Stimulated activated CD8-positive, alpha-beta memory T cell treated with anti-CD3 and anti-CD28 coated beads, Interleukin-7, amount 100 ng/mL, for 48 hours (primary cell): ENCODE data around the gene APOL1.
"Not testable (repeated sequence)": the region's sequence is repeated elsewhere in the genome, so short reads cannot be mapped to it uniquely, and the experiment has no call there.

ENCODE experiments used
- DNase-seq, 2 donors: peaks; one replicate each; pipeline ENCODE4 v3.0.0-alpha.2; 2020; ENCODE audit warnings: low read depth in 1 of 2; ENCODE audit errors: extremely low read depth in 1 of 2

The APOL1 gene, protein sequence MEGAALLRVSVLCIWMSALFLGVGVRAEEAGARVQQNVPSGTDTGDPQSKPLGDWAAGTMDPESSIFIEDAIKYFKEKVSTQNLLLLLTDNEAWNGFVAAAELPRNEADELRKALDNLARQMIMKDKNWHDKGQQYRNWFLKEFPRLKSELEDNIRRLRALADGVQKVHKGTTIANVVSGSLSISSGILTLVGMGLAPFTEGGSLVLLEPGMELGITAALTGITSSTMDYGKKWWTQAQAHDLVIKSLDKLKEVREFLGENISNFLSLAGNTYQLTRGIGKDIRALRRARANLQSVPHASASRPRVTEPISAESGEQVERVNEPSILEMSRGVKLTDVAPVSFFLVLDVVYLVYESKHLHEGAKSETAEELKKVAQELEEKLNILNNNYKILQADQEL

GRCh38 chr22:36252754-36253522 lies at the start of gene APOL1:
Gene APOL1, plus strand, starts transcription at chr22:36253133. Its CDS starts 1,823 bp downstream, at chr22:36254956.
- peak in 1 of 2 donors; percentile 39 for DNase-seq

GRCh38 chr22:36203441-36203840 lies 49.5 kb upstream of the APOL1 start:
- DNase-seq, result not testable (repeated sequence)

DNA sequence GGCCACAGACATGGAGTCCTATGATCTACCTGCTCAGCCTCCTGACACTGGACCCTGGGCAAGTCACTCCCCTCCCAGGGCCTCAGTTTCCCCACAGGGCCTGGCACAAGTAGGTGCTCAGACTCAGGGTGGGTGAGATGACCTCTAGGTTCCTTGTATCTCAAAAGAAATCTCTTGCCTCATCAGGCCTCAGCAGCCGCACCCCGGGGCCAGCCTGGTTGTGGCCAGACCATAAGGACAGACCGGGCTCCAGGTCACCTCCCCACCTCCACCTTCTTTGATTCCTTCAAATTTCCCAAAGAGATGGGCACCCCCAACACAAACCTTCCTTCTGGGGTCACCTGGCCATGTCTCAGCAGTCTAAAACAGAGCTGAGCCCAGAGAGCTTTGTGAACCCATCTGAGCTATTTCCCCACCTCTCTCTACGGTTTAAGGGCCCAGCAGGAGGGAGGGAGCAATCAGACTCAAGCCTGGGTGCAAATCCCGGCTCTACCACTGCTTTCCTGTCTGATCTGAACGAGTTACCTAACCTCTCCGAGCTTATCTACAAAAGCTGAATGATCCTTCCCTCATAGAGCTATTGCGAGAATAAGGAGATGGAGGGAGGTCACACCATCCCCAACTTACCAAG lies 48.8 kb upstream of the APOL1 start:
- DNase-seq, result no peak

GRCh38 chr22:36204632-36205015 lies 48.3 kb upstream of the APOL1 start:
- DNase-seq, result no peak

- not testable (repeated sequence) for DNase-seq
Observed at GRCh38 chr22:36205573-36205972, 47.4 kb upstream of the APOL1 start.

DNA sequence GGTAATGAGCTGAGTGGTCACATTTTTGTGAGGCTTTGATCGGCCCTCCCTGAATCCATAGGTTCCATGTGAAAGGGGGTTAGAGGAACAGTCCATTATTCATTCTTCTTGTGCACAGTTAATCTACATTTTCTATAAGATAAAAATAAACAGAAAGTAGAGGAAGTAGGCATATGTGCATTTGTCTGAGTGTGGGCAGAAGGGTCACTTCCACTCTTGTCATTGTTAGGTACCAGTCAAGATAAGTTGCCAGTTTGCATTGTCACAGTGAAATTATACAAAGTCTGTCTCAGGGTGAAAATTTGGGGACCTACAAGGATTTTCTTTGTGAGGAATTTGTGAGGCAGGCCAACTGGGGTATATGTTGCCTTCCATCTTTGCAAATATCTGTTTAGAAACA lies 46.7 kb upstream of the APOL1 start:
- no peak for DNase-seq

GRCh38 chr22:36208162-36208765 lies 44.7 kb upstream of the APOL1 start:
- DNase-seq, result no peak

GRCh38 chr22:36208914-36209313 lies 44.0 kb upstream of the APOL1 start:
- DNase-seq, result no peak

GRCh38 chr22:36209488-36209908 lies 43.4 kb upstream of the APOL1 start:
- DNase-seq, result not testable (repeated sequence)

DNA sequence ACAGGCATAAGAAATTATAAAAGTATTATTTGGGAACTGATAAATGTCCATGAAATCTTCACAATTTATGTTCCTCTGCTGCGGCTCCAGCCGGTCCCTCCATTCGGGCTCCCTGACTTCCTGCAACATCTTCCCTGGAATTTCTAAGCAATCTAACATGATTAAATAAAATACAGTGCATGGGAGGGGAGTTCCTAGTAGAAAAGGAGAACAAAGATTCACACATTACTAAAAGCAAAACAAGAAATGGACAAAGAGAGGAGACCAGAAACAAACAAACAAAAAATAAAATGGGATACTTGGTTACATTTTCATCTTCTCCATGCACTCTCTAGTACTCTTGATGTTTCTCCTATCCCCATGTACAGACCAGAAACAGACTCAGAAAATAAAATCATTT lies 42.7 kb upstream of the APOL1 start:
- DNase-seq, result no peak

DNA sequence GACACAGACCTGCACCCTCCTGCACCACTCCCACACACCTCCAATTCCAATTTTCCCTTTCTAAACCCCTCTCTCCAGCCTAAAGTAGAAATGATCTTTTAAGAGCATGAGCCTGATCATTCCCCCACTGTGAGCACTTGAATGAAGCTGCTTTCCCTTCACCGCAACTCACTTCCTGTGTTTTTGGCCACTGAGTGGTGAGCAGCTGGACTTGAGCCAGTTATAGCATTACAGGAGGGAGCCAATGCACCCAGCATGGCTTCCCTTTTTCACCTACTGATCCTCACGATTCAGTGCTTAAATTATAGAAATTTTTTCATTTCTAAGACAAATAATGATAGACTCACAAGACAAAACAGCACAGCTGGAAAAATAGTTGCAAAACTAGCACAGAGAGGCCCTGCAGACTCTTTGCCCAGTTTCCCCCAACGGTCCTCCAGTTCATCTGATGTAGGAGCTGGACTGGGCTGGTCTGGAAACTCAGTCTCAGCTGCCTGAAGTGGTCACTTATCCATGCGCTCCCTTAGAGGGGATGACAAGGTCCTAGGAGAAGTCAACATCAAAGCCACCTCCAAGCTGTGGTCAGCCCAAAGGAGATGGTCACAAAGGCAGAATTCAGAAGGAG lies 41.6 kb upstream of the APOL1 start:
- DNase-seq, result no peak

- DNase-seq, result no peak
Observed at GRCh38 chr22:36212901-36213300, 40.0 kb upstream of the APOL1 start.

GRCh38 chr22:36213586-36213985 lies 39.3 kb upstream of the APOL1 start:
- no peak for DNase-seq

DNA sequence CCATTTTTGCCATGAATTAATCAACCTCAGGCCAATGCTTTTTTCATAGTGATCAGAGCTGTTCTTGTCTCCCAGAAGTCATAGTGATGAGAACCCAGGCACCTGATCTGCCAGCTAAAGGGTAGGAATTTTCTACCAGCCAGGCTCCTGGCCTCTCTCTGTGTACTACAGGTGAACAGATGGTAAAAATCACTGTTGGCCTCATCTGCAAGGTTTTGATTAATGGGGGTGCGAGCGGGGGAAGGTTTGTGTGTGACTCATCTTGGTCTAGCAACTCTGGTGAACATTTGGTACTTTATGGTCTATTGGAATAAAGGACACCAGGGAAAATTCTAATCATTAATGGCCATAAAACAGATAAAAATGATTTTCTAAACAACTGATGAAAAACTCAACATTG lies 37.0 kb upstream of the APOL1 start:
- no peak for DNase-seq

DNA sequence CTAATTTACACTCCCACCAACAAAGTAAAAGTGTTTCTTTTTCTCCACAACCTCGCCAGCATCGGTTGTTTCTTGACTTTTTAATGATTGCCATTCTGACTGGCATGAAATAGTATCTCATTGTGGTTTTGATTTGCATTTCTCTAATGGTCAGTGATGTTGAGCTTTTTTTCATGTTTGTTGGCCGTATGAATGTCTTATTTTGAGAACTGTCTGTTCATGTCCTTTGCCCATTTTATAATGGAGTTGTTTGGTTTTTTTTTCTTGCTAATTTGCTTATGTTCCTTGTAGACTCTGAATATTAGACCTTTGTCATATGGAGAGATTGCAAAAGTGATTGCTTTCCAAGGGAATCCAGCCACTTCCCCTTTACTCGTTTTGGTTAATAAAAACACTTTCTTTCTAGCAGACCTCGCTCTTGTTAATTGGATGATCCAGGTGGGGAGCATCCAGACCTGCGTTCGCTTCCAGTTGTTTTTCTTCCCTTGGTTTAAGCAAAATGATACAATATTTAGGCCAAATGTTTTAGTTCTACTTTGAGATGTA lies 34.2 kb upstream of the APOL1 start:
- no peak for DNase-seq

GRCh38 chr22:36220451-36220921 lies 32.4 kb upstream of the APOL1 start:
- DNase-seq, result no peak

DNA sequence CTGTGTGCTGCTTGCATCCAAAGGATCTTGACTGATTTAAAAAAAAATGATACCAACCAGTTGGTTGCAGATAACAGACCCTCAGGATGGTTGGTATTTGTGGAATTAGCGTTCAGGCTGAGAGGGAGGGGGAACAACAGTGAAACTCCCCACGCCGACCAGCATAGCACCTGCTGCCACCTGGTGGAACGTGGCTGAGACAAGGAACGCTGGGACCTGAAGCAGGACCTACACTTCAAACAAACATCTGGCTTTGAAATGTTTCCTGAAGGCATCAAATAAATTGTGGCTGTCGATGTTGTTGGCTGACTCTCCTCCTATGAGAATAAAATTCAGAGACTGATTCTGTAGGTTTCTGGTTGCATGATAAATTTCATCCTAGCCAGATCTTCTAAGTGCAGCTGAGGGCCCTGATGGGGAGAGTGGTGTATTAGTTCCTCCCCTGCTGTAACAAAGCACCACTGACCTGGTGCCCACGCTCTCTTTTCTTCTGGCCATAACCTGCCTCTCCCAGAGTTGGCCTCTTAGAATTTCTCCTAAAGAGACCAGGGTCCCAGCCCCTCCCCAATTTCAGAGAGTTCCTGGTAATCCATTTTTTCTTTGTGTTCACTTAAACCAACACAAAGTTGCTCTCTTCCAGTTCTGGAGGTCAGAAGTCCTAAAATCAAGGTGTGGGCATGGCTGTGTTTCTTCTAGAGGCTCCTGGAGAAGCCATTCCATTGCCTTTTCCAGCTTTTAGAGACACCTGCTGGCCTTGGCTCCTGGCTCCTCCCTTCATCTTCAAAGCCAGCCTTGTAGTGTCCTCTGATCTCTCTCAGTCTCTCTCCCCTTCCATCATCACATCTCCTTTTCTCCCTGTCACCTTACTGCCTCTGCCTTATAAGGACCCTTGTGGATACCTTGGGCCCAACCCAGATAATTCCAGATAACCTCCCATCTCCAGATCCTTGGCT lies 30.9 kb upstream of the APOL1 start:
- peak in 1 of 2 donors; percentile 21 for DNase-seq

DNA sequence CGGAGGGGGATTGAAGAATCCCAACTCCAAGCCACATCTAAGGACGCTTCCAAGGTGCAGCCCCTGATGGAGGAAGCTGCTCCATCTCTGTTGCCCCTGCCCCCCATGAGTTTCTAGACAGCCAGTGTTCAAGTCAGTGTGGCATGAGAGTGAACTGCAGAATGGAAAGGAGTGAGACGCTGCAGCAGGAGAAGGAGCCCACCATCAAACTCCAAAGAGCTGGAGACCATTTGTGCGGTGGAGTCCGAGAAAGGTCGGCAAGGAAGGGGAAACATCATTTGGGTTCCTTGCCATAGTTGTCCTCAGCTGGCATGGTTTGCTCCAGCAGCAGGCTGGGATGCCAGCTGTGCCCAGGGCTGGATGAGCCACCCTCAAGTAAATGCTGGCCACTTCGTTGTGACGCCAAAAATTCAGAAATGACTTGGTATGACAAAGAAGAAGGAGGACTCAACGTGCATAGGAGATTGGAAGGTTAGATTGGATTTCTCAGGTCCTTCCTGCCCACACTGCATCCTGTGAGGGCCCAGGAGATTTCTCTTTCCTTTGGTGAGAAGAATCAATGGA lies 30.0 kb upstream of the APOL1 start:
- DNase-seq, result no peak

DNA sequence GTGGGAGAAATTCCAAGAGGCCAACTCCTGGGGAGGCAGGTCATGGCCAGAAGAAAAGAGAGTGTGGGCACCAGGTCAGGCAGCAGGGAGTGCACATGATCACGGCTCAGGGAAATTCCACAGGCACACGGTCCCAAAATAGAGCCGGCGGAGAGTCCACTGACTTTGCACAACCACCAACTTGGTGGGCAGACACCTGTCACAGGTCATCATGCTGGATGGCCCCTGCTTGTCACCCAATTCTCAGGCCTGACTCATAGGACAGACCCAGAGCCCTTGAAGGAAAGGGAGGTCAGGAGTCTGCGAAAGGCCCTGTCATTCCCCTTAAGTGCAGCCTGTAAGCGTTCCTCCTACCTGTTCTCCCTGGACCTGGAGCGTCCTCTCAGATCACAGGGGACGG lies 29.4 kb upstream of the APOL1 start:
- no peak for DNase-seq
